ENCODE results near the gene MAP3K3.

Gene MAP3K3

GRCh38 chr17:63676584-63676983 lies 54.4 kb downstream of the MAP3K3 start:
- TF ChIP-seq, protein P1, sequence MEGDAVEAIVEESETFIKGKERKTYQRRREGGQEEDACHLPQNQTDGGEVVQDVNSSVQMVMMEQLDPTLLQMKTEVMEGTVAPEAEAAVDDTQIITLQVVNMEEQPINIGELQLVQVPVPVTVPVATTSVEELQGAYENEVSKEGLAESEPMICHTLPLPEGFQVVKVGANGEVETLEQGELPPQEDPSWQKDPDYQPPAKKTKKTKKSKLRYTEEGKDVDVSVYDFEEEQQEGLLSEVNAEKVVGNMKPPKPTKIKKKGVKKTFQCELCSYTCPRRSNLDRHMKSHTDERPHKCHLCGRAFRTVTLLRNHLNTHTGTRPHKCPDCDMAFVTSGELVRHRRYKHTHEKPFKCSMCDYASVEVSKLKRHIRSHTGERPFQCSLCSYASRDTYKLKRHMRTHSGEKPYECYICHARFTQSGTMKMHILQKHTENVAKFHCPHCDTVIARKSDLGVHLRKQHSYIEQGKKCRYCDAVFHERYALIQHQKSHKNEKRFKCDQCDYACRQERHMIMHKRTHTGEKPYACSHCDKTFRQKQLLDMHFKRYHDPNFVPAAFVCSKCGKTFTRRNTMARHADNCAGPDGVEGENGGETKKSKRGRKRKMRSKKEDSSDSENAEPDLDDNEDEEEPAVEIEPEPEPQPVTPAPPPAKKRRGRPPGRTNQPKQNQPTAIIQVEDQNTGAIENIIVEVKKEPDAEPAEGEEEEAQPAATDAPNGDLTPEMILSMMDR (IDR thresholded peaks at IDR 0.05; ENCODE audit: low read depth, low read length): no peak
- Histone ChIP-seq H3K27me3 (ENCODE audit: insufficient read depth, low read depth, severe bottlenecking) (no peaks in the 10 kb centered on the region), H3K9me3 (ENCODE audit: severe bottlenecking) (no peaks in the 10 kb centered on the region), H3K27ac (peak overlapping the region; percentile 45), H3K4me3 (ENCODE audit: low read depth, low read length) (no peak overlapping the region), H3K36me3 (peaks cover 23% of the 10 kb centered on the region)
- DNase-seq: peak; percentile 76

DNA sequence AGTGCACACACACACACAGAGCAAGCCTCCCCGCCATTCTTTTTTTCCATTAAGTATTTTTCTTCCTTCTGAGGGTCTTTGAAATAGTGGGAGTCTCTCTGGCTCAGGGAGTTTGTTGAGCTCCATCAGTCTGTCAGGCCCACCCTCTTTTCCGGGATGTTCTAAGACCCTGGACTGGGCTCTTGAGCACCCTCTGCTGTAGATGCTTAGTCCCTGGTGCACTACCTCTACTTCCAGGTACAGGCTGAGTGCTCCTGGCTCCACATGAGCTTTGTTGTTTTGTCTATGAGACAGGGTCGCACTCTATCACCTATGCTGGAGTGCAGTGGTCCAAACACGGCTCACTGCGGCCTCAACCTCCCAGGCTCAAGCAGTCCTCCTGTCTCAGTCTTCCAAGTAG lies 57.0 kb downstream of the MAP3K3 start:
- Histone ChIP-seq H3K27me3 (ENCODE audit: insufficient read depth, low read depth, severe bottlenecking) (no peaks in the 10 kb centered on the region), H3K9me3 (ENCODE audit: severe bottlenecking) (no peaks in the 10 kb centered on the region), H3K36me3 (peaks cover 38% of the 10 kb centered on the region), H3K4me3 (ENCODE audit: low read depth, low read length) (no peak overlapping the region), H3K27ac (no peak overlapping the region)
- no peak for DNase-seq
- TF ChIP-seq, protein P1 (IDR thresholded peaks at IDR 0.05; ENCODE audit: low read depth, low read length): peak; percentile 52

DNA sequence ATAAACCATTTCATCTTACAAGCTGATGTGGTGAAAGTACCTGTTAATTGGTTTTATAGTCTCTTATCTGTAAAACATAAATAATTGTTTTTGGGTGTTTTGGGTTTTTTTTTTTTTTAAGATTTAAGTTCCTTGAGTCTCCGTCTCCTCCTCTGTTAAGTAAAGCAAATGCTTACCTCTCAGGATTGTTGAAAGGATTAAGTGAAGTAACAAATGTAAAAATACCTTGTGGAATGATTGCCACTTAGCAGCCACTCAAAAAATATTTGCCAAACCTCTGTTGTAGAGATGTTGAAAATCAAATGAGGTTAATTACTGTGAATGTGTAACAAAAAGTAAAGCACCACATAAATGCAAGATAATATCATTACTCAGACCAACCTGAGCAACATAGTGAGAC lies 58.5 kb downstream of the MAP3K3 start:
- Histone ChIP-seq H3K4me3 (ENCODE audit: low read depth, low read length) (no peak overlapping the region), H3K27me3 (ENCODE audit: insufficient read depth, low read depth, severe bottlenecking) (no peaks in the 10 kb centered on the region), H3K27ac (no peak overlapping the region), H3K36me3 (peaks cover 48% of the 10 kb centered on the region), H3K9me3 (ENCODE audit: severe bottlenecking) (no peaks in the 10 kb centered on the region)
- TF ChIP-seq, protein P1 (IDR thresholded peaks at IDR 0.05; ENCODE audit: low read depth, low read length): no peak
- DNase-seq: no peak

DNA sequence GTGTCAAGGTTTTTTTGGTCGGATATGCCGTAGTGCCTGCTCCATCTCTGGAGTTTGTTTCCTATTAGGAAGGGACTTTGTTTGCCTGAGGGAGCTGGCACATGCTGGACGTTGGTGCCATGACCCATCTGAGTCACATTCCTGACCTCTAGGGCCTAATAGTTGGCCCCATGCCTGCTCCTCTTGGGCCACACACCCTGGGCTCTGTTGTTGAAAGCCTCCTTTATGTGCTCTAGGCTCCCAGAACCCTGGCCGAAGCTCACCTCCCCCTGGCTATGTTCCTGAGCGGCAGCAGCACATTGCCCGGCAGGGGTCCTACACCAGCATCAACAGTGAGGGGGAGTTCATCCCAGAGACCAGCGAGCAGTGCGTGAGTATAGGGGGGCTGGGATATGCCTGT lies 59.3 kb downstream of the MAP3K3 start:
- Histone ChIP-seq H3K36me3 (peaks cover 55% of the 10 kb centered on the region), H3K27ac (no peak overlapping the region), H3K4me3 (ENCODE audit: low read depth, low read length) (no peak overlapping the region), H3K9me3 (ENCODE audit: severe bottlenecking) (no peaks in the 10 kb centered on the region), H3K27me3 (ENCODE audit: insufficient read depth, low read depth, severe bottlenecking) (no peaks in the 10 kb centered on the region)
- no peak for DNase-seq
- TF ChIP-seq, protein P1 (IDR thresholded peaks at IDR 0.05; ENCODE audit: low read depth, low read length): no peak

GRCh38 chr17:63682441-63682840 lies 60.2 kb downstream of the MAP3K3 start:
- H3K27ac ChIP-seq: no peak overlapping the region
- H3K27me3 ChIP-seq (ENCODE audit: insufficient read depth, low read depth, severe bottlenecking): no peaks in the 10 kb centered on the region
- TF ChIP-seq, protein P1 (IDR thresholded peaks at IDR 0.05; ENCODE audit: low read depth, low read length): no peak
- no peak overlapping the region for H3K4me3 ChIP-seq (ENCODE audit: low read depth, low read length)
- H3K9me3 ChIP-seq (ENCODE audit: severe bottlenecking): no peaks in the 10 kb centered on the region
- peaks cover 59% of the 10 kb centered on the region for H3K36me3 ChIP-seq
- DNase-seq: no peak

DNA sequence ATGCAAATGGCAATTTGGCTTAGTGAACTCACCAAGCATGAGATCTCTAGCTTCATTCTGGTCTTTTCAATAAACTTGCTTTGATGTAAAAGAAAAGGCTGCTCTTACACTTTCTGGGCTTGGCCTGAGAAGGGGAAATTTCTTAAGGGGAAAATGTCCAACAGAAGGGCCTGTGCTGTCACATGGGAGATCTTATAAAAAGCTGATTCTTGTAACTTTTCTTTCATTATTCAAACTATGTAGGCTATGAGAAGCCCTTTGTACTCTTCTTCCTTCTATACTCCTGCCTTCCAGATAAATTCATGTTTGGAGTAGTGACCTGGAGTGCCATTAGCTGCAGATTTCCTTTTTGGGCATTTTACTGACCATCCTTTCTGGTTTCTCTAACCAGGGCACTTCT lies 60.8 kb downstream of the MAP3K3 start:
- H3K9me3 ChIP-seq (ENCODE audit: severe bottlenecking): no peaks in the 10 kb centered on the region
- TF ChIP-seq, protein P1 (IDR thresholded peaks at IDR 0.05; ENCODE audit: low read depth, low read length): no peak
- no peak overlapping the region for H3K27ac ChIP-seq
- no peak for DNase-seq
- no peak overlapping the region for H3K4me3 ChIP-seq (ENCODE audit: low read depth, low read length)
- peaks cover 61% of the 10 kb centered on the region for H3K36me3 ChIP-seq
- H3K27me3 ChIP-seq (ENCODE audit: insufficient read depth, low read depth, severe bottlenecking): no peaks in the 10 kb centered on the region
